Liver (tissue), 9 donors: ENCODE data around the gene ABLIM3. TPM values are rescaled to one million over a fixed set of nuclear protein-coding genes. Genes with fewer than 3 reads are reported as not detected.
A peak's percentile ranks its signal among the peaks of the same experiment; 100 is the strongest.

Experiments
- DNase-seq: peaks from one replicate; pipeline ENCODE4 v3.0.0-alpha.2; 2017; ENCODE audit warnings: low spot score
- H3K27ac ChIP-seq, 2 donors: one replicate each; pipeline ENCODE4 v1.7.0; 2013; ENCODE audit warnings: inconsistent platforms in 2 of 2, low read length in 2 of 2, control low read depth in 1 of 2, low read depth in 1 of 2, mild to moderate bottlenecking in 1 of 2
- H3K27me3 ChIP-seq, 4 donors: one replicate each; pipeline versions ENCODE4 v1.6.1 to v1.7.0; 2013; ENCODE audit warnings: low read length in 3 of 4, inconsistent platforms in 1 of 4, mild to moderate bottlenecking in 1 of 4, moderate library complexity in 1 of 4; ENCODE audit not compliant: control insufficient read depth in 4 of 4, insufficient read depth in 4 of 4
- H3K36me3 ChIP-seq, 4 donors: one replicate each; pipeline versions ENCODE4 v1.6.1 to v1.7.0; 2013; ENCODE audit warnings: low read length in 3 of 4, mild to moderate bottlenecking in 3 of 4, low read depth in 1 of 4, moderate library complexity in 1 of 4; ENCODE audit not compliant: control insufficient read depth in 4 of 4, insufficient read depth in 3 of 4
- H3K4me1 ChIP-seq, 4 donors: one replicate each; pipeline versions ENCODE4 v1.6.1 to v1.7.0; 2013; ENCODE audit warnings: low read length in 3 of 4, mild to moderate bottlenecking in 3 of 4, moderate library complexity in 1 of 4; ENCODE audit not compliant: control insufficient read depth in 4 of 4, insufficient read depth in 4 of 4
- H3K4me3 ChIP-seq, 3 donors: one replicate each; pipeline versions ENCODE4 v1.6.1 to v1.7.0; 2013; ENCODE audit warnings: low read length in 3 of 3, control low read depth in 1 of 3, low read depth in 1 of 3, mild to moderate bottlenecking in 1 of 3
- H3K9ac ChIP-seq, 2 donors: one replicate each; pipeline ENCODE4 v1.7.0; 2013; ENCODE audit warnings: low read length in 2 of 2, mild to moderate bottlenecking in 2 of 2, moderate library complexity in 2 of 2, control low read depth in 1 of 2, low read depth in 1 of 2
- H3K9me3 ChIP-seq, 4 donors: one replicate each; pipeline versions ENCODE4 v1.6.1 to v1.7.0; 2013; ENCODE audit warnings: low read length in 3 of 4; ENCODE audit not compliant: control insufficient read depth in 4 of 4
- ATF3 ChIP-seq: IDR thresholded peaks from 2 replicates; pipeline ENCODE4 v1.6.1; 2016; ENCODE audit warnings: antibody characterized with exemption
- CTCF ChIP-seq: fragments of 150-350 bp; IDR thresholded peaks from 2 replicates; pipeline ENCODE4 v1.5.1; 2017; ENCODE audit warnings: improper control_type of control experiment, low read depth, low read length; ENCODE audit not compliant: missing input control
- EGR1 ChIP-seq, 2 donors: IDR thresholded peaks; 2 replicates each; pipeline ENCODE4 v1.6.1; 2016 to 2018; ENCODE audit warnings: antibody characterized with exemption in 2 of 2, low read depth in 2 of 2
- FOXA1 ChIP-seq: IDR thresholded peaks from 2 replicates; pipeline ENCODE4 v1.6.1; 2016; ENCODE audit warnings: antibody characterized with exemption
- FOXA2 ChIP-seq: IDR thresholded peaks from 2 replicates; pipeline ENCODE4 v1.6.1; 2016; ENCODE audit warnings: antibody characterized with exemption
- GABPA ChIP-seq, 2 donors: IDR thresholded peaks in 1 of 2; conservative IDR thresholded peaks in 1 of 2; 2 replicates each; pipeline ENCODE4 v1.6.1; 2016; ENCODE audit warnings: antibody characterized with exemption in 2 of 2, mild to moderate bottlenecking in 1 of 2, moderate library complexity in 1 of 2
- HNF4A ChIP-seq, 2 donors: conservative IDR thresholded peaks; 2 replicates each; pipeline ENCODE4 v1.6.1; 2016; ENCODE audit warnings: antibody characterized with exemption in 2 of 2, mild to moderate bottlenecking in 2 of 2
- HNF4G ChIP-seq: IDR thresholded peaks from 2 replicates; pipeline ENCODE4 v1.6.1; 2016; ENCODE audit warnings: antibody characterized with exemption
- NR2F2 ChIP-seq: IDR thresholded peaks from 2 replicates; pipeline ENCODE4 v1.6.1; 2016; ENCODE audit warnings: antibody characterized with exemption
- RAD21 ChIP-seq, 2 donors: IDR thresholded peaks; 2 replicates each; pipeline ENCODE4 v1.6.1; 2016; ENCODE audit warnings: antibody characterized with exemption in 2 of 2, mild to moderate bottlenecking in 2 of 2
- RXRA ChIP-seq, 2 donors: IDR thresholded peaks; 2 replicates each; pipeline ENCODE4 v1.6.1; 2017 to 2018; ENCODE audit warnings: antibody characterized with exemption in 2 of 2, mild to moderate bottlenecking in 1 of 2
- SP1 ChIP-seq: IDR thresholded peaks from 2 replicates; pipeline ENCODE4 v1.6.1; 2018; ENCODE audit warnings: antibody characterized with exemption, mild to moderate bottlenecking
- TAF1 ChIP-seq: conservative IDR thresholded peaks from 2 replicates; pipeline ENCODE4 v1.6.1; 2016; ENCODE audit warnings: antibody characterized with exemption, mild to moderate bottlenecking
- ZBTB33 ChIP-seq: IDR thresholded peaks from 2 replicates; pipeline ENCODE4 v1.6.1; 2016; ENCODE audit warnings: antibody characterized with exemption
- WGBS: extraction: QIAGEN DNeasy Blood & Tissue Kit; methylation state at CpG from one replicate; pipeline ENCODE4 v1.1.7; 2013; 5-methylcytosine and 5-hydroxymethylcytosine counted together
- polyA plus RNA-seq, 2 donors: library from polyadenylated mRNA; stranded (reverse) in 1 of 2; unstranded in 1 of 2; fragments of 200-250 nt in 1 of 2; fragments of >200 nt in 1 of 2; fragmentation: Nextera tagmentation in 1 of 2; extraction: Ambion mirVana in 1 of 2; gene quantifications; one replicate each; pipeline versions ENCODE4 v1.2.1 to v1.2.3, GENCODE V29; 2013 to 2015
- total RNA-seq, 2 donors: library from RNA; depleted of rRNA; stranded (reverse); fragments of >200 nt; gene quantifications; one replicate each; pipeline ENCODE4 v1.2.3, GENCODE V29; 2014
- donor health status: healthy.
- donor health status: healthy.
- donor health status: healthy.
- donor health status: healthy.
- donor health status: healthy.

Gene ABLIM3
- total and polyA plus RNA-seq, 4 donors: 6.8 to 131 (median 43.1) TPM

- H3K4me3 ChIP-seq: no peak overlapping the region
- no peaks in the 10 kb centered on the region for H3K9me3 ChIP-seq
- H3K27me3 ChIP-seq: no peaks in the 10 kb centered on the region
- peak; percentile 17 for TF ChIP-seq NR2F2
- no peak for TF ChIP-seq FOXA2
- H3K9ac ChIP-seq: no peak overlapping the region
- DNase-seq: no peak
- 91% methylated on average over 6 of the region's 6 CpGs for WGBS
- peaks cover 2 to 18% (median 9%) of the 10 kb centered on the region in 4 donors for H3K4me1 ChIP-seq
- H3K36me3 ChIP-seq: peaks cover 2 to 18% (median 9%) of the 10 kb centered on the region in 4 donors
- no peak overlapping the region for H3K27ac ChIP-seq
Measured at GRCh38 chr5:149172709-149173505, 31.6 kb downstream of the ABLIM3 start.

- TF ChIP-seq ATF3: no peak
- Histone ChIP-seq H3K36me3 (peaks cover 2 to 12% (median 9%) of the 10 kb centered on the region in 4 donors), H3K9me3 (no peaks in the 10 kb centered on the region), H3K4me1 (peaks cover 0 to 21% (median 7%) of the 10 kb centered on the region in 4 donors), H3K27me3 (no peaks in the 10 kb centered on the region), H3K9ac (no peak overlapping the region), H3K27ac (peak overlapping the region; percentile 10 to 25), H3K4me3 (no peak overlapping the region)
- WGBS: 93% methylated on average over 3 of the region's 3 CpGs
- DNase-seq: no peak
Measured at GRCh38 chr5:149174847-149175234, 33.5 kb downstream of the ABLIM3 start.

- Histone ChIP-seq H3K9ac (no peak overlapping the region), H3K36me3 (peaks cover 2 to 12% (median 9%) of the 10 kb centered on the region in 4 donors), H3K9me3 (no peaks in the 10 kb centered on the region), H3K27me3 (no peaks in the 10 kb centered on the region), H3K4me1 (peaks cover 0 to 21% (median 7%) of the 10 kb centered on the region in 4 donors), H3K27ac (peak overlapping the region; percentile 10 to 25), H3K4me3 (no peak overlapping the region)
- TF ChIP-seq FOXA1 (no peak), ZBTB33 (no peak), NR2F2 (peak; percentile 17), TAF1 (no peak)
- 77% methylated on average over 12 of the region's 12 CpGs for WGBS
- no peak for DNase-seq
Measured at GRCh38 chr5:149175346-149176105, 34.2 kb downstream of the ABLIM3 start.

GRCh38 chr5:149177339-149177843, 36.1 kb downstream of the ABLIM3 start:
- Histone ChIP-seq H3K9me3 (no peaks in the 10 kb centered on the region), H3K4me3 (no peak overlapping the region), H3K27me3 (no peaks in the 10 kb centered on the region), H3K9ac (no peak overlapping the region), H3K4me1 (peaks cover 0 to 24% (median 7%) of the 10 kb centered on the region in 4 donors), H3K36me3 (peaks cover 2 to 12% (median 11%) of the 10 kb centered on the region in 4 donors), H3K27ac (no peak overlapping the region)
- DNase-seq: no peak
- TF ChIP-seq FOXA2 (no peak), EGR1 (IDR thresholded peaks at IDR 0.05; ENCODE audit: low read depth in 2 of 2) (no peak), HNF4A (conservative IDR thresholded peaks at IDR 0.05) (no peak), ZBTB33 (no peak), SP1 (no peak), NR2F2 (no peak), HNF4G (no peak), ATF3 (no peak), GABPA (IDR thresholded peaks at IDR 0.05 in 1 of 2, conservative IDR thresholded peaks at IDR 0.05 in 1 of 2) (no peak), FOXA1 (no peak), RAD21 (IDR thresholded peaks at IDR 0.05) (no peak), RXRA (IDR thresholded peaks at IDR 0.05) (no peak), CTCF (no peak)
